NCI-H146 treated with DMSO at 0.1 percent for 48 hours (cell line): ENCODE measurements around the gene RPL10A.

ENCODE experiments used
- DNase-seq: peaks from one replicate; lab custom pipeline; 2025; ENCODE audit not compliant: unreplicated experiment; lab: John Stamatoyannopoulos, UW

The RPL10A gene

GRCh38 chr6:35491558-35492257 is 23.5 kb downstream of the RPL10A start:
- no peak for DNase-seq

- DNase-seq = no peak
Measured at GRCh38 chr6:35492258-35492973, 24.2 kb downstream of the RPL10A start.

GRCh38 chr6:35492974-35493284 is 24.7 kb downstream of the RPL10A start:
- no peak for DNase-seq

- no peak for DNase-seq
Measured at GRCh38 chr6:35493307-35493983, 25.2 kb downstream of the RPL10A start.

- no peak for DNase-seq
Measured at GRCh38 chr6:35494161-35494563, 26.0 kb downstream of the RPL10A start.

GRCh38 chr6:35495258-35496035 is 27.2 kb downstream of the RPL10A start:
- no peak for DNase-seq

GRCh38 chr6:35496036-35496840 is 28.0 kb downstream of the RPL10A start:
- no peak for DNase-seq

- no peak for DNase-seq
Measured at GRCh38 chr6:35496841-35497570, 28.8 kb downstream of the RPL10A start, which contains the start of gene TEAD3. Gene TEAD3, minus strand, starts transcription at chr6:35497079.

GRCh38 chr6:35497571-35498421 is 29.6 kb downstream of the RPL10A start:
- no peak for DNase-seq

- no peak for DNase-seq
Measured at GRCh38 chr6:35498422-35499067, 30.3 kb downstream of the RPL10A start.

- no peak for DNase-seq
Measured at GRCh38 chr6:35499372-35499771, 31.2 kb downstream of the RPL10A start.

GRCh38 chr6:35500782-35501181 is 32.6 kb downstream of the RPL10A start:
- DNase-seq = peak; percentile 27

GRCh38 chr6:35501784-35502183 is 33.6 kb downstream of the RPL10A start:
- DNase-seq = no peak

- DNase-seq = no peak
Measured at GRCh38 chr6:35503534-35503933, 35.3 kb downstream of the RPL10A start.

- DNase-seq = no peak
Measured at GRCh38 chr6:35505999-35506412, 37.8 kb downstream of the RPL10A start.

- DNase-seq = no peak
Measured at GRCh38 chr6:35506536-35506935, 38.3 kb downstream of the RPL10A start.

GRCh38 chr6:35507221-35507620 is 39.0 kb downstream of the RPL10A start:
- DNase-seq = no peak

GRCh38 chr6:35508027-35508426 is 39.8 kb downstream of the RPL10A start:
- no peak for DNase-seq
